GM18499 (cell line): ENCODE data around the gene CRP.
"Not testable (repeated sequence)": the region's sequence is repeated elsewhere in the genome, so short reads cannot be mapped to it uniquely, and the experiment has no call there.

Experiments used
- ATAC-seq: cut with Tn5 transposase; IDR thresholded peaks from one replicate; pipeline ENCODE4 v1.9.1; 2021; ENCODE audit warnings: moderate number of reproducible peaks; ENCODE audit not compliant: insufficient read depth, unreplicated experiment

Gene CRP, protein sequence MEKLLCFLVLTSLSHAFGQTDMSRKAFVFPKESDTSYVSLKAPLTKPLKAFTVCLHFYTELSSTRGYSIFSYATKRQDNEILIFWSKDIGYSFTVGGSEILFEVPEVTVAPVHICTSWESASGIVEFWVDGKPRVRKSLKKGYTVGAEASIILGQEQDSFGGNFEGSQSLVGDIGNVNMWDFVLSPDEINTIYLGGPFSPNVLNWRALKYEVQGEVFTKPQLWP

DNA sequence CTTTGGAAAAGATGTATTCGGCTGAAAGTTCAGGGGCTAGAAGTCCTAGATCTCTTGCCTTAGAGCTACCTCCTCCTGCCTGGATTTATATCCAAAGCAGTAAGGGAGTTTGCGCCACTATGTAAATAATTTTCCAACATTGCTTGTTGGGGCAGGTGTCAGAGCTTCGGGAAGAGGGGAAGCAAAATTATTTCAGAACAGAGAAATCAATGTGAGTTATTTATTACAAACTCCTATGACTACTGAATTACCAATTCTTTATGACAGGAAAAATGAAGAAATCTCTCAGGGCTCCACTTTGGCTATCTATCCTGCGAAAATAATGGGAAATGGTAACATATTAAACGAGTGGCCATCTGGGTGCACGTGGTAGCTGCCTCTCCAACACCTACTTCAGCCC is at the start of gene CRP:
Gene CRP (minus strand): TSS at position 61 of the 400 bp plus-strand sequence. CDS start 104 bp downstream, outside the sequence.
- no peak for ATAC-seq

DNA sequence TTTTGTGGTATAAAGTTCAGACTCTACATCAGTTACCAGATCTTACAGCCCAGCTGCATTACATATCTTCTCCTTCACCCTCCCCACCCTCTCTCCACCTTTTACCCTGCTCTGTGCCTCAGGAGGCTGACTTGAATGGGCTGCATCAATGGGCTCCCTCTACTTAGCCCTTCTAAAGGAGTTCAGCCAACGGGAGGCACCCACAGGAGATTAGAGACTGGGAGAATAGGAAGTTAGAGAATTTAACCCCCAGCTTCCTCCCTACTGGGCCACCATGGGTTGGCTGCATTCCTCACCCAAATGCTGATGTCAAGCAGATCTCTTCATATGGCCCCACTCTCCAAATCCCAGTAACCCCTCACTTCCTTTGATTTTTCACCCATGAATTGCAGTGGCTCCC is 49.3 kb upstream of the CRP start:
- ATAC-seq, result no peak

DNA sequence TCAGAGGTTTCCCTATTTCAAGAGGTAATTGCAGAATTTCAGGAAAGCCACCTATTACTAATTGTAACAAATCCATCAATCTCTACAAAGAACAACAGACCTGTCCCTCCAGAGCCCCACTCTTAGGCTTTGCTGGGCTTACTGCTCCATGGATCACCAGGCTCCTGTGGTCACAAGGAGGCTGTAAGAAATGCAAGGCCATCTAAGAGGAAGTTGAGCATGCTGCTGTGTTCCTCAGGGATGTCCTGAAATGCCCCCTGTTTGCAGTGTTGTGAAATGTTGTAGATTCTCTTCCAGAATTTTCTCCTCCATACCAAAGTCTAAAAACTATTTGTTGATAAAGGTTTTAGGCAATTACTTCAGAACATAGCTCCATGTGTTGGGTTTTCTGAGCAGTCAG is 42.0 kb upstream of the CRP start:
- ATAC-seq, result no peak

DNA sequence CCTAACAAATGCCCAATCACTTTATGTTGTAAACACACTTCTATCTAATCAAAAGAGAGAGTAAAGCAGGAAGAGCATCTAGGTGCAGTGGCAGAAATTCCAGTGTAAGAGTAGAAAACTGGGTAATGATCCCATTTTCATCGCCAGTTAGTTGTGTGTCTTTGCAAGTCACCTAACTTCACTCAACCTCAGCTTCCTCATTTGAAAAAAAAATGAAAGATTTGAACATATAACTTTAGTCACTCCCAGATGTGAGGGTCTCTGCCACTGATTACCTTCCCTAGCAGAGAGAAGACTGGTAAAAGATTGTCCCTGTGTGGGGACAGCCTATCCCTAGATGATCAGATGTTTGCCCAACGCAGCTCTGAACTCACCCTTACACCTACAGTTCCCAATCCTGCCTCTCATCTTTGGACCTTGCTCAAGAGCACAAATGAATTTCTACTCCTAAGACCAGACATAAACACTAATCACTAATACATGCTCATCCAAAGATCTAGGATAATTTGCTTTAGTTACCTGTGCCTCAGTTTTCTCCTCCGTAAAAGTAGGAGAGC is 41.1 kb upstream of the CRP start:
- ATAC-seq, result no peak

DNA sequence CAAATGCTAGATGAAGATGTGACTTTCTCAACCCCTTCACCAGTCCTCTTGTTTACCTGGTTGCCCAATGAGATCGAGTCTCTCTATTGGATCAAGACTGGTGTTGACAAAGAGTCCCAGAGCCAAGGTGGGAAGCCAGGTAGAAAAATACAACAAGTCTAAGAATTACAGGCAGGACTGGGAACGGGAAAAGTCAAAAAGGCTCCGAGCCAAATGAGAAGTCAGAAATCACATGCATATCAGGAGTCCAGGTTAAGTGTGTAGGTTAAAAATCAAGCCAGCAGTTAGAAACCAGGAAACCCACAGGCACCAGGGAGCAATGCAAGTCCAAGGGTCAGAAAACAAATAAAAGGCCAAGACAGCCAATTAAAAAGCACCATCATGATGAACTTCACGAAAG is 39.0 kb upstream of the CRP start:
- no peak for ATAC-seq

DNA sequence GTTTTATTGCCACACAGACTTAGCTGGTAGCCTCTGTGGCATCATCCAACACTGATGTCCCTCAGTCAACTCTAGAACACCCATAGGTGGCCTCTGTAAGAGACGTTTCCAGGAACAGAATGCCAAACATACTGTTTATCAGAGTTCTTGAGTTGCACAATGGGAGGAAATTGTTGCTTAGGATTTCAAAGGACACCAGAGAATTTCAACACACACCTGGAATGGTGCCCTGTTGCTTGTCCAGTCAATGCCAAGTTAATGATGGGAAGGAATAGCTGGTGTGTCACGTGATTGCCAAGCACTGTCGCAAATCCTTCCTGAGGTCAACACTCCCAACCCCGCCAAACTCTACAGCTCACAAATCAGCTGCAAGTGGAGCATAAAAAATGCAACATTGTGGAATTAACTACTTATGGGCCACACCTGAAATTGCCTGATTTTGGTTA is 37.8 kb upstream of the CRP start:
- ATAC-seq, result no peak

DNA sequence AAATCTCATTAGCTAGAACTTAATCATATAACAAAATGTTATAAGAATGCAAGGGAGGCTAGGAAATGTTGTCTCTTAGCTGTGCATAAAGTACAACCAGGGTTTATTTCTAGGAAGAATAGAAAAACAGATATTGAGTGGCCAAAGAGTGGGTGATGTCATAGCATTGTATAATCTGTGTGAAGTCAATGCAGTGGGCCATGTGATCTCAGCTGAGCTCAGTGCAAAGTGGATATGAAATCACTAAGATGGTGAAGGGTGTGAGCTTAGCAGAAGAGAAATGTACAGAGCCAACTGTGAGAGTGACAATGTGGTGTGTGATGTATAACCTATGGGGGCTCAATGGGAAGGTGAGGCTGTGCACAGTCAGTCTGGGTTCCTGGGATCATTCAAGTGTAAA is 36.6 kb upstream of the CRP start:
- ATAC-seq, result no peak

DNA sequence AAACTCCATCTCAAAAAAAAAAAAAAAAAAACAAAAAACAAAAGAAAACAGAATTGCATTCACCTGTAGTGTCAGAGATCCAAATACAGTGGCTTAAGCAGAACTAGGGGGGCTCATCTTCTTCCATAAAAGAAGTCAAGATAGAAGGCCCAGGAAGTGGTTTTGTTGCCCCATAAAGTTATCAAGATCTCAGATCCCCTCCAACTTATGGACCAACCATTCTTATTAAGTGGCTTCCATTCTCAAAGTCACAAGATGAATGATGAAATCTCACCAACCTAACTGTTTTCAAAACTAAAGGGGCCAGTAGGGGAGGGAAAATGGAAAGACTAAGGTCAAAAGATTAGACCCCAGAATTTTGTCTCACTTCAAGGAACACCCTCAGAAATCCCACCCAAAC is 36.2 kb upstream of the CRP start:
- no peak for ATAC-seq

DNA sequence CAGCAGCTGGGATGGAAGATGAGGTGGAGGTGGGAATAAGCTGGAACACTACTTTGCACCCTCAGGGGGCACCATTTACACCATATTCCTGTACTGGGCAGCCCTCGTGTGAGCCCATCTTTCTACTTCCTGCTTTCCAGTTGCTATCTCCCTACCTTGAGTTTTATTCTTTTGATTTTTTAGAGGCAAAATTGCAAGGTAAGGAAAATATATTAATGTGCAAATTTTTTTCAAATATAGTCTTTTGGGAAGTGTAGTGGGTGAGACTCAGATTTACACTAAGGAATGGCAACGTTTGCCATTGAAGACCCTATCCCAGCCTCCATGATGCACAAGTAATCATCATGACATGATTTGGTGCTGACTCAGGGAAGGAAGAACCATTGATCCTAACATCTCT is 35.2 kb upstream of the CRP start:
- no peak for ATAC-seq

DNA sequence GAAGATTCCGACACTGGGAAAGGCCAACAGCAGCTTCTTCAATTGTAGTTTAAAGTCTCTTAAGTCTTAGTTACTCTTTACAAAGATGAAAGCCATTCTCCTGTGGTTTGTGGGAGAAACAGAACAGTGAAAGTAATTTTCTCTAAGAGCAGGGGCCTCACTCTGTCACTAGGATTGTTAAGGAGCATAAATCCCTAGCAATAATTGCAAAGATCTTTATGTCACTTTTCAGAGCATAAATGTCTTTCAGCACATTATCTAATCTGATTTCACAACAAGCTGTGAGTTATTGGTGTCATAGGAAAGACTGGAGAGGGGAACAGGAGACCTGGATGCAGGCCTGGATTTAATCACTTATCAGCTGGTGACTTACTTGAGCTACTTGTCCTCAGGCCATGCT is 34.0 kb upstream of the CRP start:
- ATAC-seq, result no peak

DNA sequence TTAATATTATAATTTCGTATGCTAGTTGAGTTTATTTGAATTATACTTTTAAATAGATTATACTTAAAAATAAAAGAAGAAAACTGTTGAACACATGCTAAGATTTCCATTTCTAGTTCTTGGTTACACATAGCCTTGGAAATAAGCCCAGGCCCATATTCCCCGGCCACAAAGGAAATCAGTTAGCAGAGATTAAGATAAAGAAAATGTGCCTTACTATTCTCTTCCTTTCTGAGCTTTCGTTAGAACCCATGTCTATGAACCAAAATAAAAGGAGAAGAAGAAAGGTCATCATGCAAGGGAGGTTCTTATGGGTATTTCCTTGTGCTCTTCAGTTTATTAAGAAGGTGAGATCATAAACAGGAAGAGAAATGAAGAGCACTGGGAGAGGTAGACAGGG is 32.3 kb upstream of the CRP start:
- ATAC-seq, result no peak

DNA sequence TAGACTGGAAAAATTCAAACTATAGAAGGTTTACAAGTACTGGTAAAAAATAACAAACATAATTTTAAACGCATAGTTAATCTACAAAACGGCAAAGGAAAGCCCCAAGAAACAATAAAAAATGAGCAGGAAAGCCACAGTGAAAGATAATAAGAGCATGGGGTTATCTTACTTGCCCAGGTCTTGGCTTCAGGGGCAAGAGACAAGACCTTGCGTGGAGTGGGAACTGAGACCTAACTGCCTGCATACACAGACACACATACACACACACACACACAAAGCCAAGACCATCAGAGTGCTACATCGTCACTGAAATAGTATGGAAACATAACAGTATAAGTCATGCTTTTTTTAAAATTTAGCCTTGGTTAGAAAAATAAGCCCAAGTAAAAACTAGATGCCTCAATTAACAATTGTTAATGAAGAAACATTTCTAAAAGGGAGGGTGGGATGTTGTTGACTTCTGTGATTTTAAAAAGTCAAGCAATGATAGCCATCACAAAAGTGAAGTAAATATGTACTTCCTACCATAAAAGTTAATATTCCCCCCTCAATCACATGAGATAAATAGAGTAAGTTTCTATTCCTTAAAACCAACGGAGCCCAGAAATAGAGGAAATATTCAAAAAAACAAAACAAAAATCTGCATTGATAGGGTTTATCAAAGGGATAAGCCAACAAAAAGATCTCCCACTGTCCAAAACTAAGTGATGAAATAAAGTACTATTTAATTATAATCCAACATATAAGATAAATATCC is 29.4 kb upstream of the CRP start:
- ATAC-seq, result no peak

DNA sequence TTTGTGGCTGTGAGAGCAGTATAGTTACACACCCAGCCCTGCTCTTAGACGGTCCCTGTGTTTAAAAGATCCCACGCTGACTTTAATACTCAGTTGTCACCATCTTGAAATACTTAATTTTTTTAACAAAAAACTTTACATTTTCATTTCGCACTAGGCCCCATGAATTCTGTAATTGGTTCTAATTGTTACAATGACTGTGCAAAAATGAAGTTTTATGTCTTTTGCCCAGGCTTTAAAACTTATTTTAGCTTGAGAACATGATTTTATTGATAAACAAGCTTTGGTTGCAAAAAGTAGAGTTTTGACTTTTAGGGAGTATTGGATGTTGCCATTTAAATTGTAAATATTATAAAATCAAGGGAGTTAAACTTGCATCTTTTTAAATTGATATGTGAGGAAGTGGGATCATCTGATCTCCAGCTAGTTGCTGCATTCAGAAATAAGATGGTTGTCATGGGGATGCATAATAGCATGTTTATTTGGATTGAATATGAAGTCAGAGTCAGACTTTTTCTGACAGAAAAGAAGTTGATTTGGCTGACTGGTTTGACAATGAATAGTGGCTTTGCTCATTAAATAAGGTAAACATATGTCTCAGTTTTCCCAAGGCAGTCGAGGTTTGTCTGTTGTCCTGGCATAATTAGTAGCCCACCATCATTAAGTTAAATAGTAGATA is 23.0 kb upstream of the CRP start:
- ATAC-seq, result no peak

DNA sequence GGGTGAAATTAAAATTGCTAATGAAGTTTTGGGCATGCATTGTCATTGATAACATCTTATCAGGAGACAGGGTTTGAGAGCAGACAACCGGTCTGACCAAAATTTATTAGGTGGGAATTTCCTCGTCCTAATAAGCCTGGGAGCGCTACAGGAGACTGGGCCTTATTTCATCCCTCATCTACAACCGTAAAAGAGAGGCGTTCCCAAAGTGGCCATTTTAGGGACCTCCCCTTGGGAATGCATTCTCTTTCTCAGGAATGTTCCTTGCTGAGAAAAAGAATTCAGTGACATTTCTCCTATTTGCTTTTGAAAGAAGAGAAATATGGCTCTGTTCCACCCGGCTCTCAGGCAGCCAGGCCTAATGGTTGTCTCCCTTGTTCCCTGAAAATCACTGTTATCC is 8.8 kb upstream of the CRP start:
- not testable (repeated sequence) for ATAC-seq

DNA sequence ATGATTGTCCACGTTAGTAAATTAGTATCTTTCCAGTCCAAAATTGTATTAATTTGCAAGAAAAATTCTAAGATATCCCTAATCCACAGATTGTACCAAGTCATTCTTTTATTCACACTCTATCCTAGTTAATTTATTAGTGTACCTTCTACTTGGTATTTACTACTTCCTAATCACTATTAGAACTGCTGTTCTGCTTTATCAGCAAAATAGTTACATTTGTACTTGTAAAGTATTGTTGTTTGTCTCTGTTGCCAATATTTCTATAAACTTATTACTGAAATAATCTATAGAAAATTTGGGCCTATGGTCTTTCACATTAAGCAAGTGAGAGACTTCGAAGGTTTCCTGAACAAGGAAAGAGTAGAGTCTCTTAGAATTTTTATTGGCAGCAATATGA is 5.6 kb upstream of the CRP start:
- no peak for ATAC-seq

DNA sequence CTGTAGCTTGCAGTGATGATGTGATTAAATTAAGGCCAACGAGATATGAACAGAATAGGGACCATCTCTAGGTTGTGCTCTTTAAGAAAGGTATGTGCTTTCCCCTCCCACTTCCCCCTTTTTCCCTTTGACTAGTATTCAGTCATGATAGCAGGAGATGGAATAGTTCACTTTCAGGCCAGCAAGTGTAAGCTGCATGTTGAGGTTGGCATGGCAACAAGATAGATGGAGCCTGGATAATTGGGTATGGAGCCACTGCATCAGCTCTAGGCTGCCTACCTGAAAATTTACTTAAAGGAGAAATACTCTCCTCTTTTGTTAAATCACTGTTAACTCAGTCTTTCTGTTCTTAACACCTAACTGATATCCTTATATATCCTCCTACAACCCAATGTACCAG is 1.5 kb upstream of the CRP start:
- ATAC-seq, result no peak

DNA sequence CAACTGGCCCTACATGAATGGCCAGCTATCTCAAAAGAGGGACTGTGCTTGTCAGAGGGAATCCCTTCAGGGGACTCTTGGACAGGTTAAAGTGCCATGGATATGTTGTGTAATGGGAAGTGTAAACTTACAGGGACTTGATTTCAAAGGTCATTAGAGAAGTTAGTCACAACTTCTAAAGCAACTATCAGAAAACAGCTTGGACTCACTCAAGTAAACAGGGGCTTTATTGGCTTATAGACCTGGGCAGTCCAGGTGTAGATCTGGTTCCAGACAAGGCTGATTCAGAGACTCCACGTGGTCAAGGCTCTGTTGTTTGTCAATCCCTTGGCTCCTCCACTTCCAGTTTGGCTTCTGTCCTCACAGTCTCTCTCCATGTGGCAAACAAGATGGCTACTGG is 2.3 kb downstream of the CRP start:
- ATAC-seq, result no peak

DNA sequence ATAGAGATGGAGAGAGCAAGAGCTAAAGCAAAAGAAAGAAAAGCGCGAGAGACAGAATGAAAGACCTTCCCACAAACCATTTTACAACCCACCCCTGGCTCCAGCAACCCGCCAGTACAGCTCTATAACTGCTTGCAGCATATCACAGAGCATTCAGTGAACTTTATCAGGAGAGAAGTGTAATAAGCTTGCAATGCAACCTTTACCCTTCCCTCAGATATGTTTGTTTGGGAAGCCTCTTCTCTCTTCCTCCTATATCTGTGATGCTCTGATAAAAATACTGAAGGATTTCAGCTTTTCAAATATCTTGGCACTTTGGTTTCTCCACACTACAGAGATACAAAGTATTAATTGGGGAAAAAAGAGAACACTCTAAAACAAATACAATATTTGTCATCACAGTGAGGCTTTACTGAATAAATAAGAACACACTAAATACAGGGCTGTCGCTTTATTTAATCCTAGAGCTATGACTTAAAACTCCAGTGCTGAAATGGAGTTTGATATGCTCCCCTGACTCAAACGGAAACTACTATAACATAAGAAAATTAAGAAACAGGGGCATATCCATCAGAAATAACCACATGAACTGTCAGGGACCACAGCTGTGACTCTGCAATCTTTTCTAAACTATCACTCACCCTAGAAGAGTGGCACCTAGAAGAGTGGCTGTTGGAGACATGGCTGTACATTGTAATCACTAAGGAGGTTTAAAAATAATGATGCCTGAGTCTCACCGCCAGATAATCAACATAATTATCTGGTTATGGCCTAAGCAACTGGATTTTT is 6.7 kb downstream of the CRP start:
- ATAC-seq, result no peak

DNA sequence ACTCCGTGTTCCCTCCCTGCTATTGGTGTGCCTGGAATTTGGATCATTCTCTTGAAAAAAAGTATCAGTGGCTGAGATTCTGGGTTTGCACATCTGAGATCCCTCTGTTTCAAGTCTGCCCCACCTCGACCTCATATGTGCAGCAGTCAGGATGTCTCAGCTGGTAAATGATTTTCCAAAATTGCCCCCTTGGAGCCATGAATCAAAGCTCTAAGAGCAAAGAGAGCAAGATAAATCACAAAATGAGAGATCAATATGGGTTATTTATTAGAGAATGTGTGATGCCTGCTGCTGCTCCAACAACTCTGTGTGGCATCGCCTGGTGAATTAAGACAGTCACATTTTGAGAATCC is 8.5 kb downstream of the CRP start:
- ATAC-seq, result no peak

DNA sequence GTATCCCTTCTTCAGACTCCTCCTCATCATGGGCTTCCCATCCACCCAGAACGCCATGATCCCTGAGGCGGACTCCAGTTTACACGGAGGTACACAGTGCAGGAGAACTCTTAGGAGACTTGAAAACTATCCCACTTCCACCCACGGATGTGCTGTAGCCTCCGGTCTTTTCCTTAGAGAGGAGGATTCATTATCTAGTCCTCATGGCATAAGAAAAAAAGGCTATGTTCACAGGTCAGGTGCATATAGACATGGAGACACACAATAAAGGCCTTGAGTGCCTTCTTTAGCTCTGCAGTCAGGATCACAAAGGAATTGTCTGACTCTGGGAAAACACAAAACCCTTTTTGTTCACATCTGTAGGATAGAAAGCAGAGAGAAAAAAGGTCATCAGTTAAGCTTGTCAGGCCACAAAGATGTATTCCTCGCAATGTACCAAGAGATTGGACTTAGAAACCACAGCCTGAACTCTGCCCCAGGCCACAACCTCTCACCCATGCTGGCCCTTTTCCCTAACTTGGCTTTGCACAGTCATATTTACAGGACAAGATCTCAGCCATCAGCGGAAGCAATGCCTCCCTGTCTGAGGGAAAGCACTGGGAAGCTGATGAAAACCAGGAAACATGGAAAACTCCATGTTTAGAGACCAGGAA is 9.0 kb downstream of the CRP start:
- no peak for ATAC-seq
